ENCODE measurements around the gene MISP3.

DNA sequence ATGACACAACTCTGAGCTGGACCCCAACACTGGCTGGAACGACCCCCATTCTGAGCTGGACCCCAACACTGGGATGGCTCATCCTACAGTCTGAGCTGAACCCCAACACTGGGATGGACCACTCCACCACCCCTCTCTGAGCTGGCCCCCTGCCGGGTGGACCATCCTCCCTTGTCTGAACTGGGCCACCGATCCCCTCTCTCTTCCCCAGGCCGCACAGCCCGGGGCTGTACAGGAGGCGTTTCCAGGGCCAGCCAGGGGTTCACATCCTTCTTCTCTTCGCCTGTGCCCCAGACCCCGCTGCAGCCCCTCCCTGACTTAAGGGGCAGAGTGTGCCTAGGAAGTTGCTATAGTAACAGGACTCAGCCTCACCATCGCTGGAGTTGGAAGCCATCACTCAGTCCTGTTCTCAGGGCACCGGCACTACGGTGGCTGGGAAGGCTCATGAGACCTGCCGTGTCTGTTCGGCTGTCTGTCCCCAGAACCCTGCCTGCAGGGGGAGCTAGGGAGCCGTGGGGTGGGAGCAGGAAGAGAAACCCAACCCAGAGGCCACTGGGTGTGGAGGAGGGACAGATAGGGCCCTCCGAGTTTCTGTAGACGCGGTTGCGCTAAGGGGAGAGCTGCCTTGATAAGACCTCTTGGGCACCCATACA lies 41.3 kb downstream of the MISP3 start:
- TF ChIP-seq JUND (IDR thresholded peaks at IDR 0.05; ENCODE audit: low read length) = no peak
- TF ChIP-seq, protein P1, sequence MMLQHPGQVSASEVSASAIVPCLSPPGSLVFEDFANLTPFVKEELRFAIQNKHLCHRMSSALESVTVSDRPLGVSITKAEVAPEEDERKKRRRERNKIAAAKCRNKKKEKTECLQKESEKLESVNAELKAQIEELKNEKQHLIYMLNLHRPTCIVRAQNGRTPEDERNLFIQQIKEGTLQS (IDR thresholded peaks at IDR 0.05; ENCODE audit: insufficient read depth, low read depth, low read length) = no peak
- TF ChIP-seq RFX5 (IDR thresholded peaks at IDR 0.05; ENCODE audit: borderline replicate concordance, low read depth, low read length) = no peak
- no peak for TF ChIP-seq GABPA (IDR thresholded peaks at IDR 0.05; ENCODE audit: borderline replicate concordance, insufficient read depth, low read length)
- no peak for TF ChIP-seq TCF12 (IDR thresholded peaks at IDR 0.05; ENCODE audit: low read depth, low read length)
